SK-N-SH (cell line): Measurements from ENCODE around the gene IFIT1. TPM values are rescaled to one million over a fixed set of nuclear protein-coding genes. Genes with fewer than 3 reads are reported as not detected.

Experiments used
- CTCF ChIA-PET: fragments of 300-600, 350-600 bp; formaldehyde crosslinking; extraction: SDS; loops from one replicate; lab custom pipeline; 2021; lab: Yijun Ruan, JAX
- POLR2A ChIA-PET: fragments of 350-600 bp; sonication (Branson Sonifier 250); formaldehyde crosslinking; extraction: SDS; loops from one replicate; lab custom pipeline; 2020; ENCODE audit warnings: antibody characterized with exemption, inconsistent platforms; lab: Yijun Ruan, JAX
- DNase-seq: peaks from one replicate; pipeline ENCODE4 v3.0.0; 2012
- H2AFZ ChIP-seq: fragments of 200-600 bp; sonication (generic); 2 replicates; pipeline ENCODE4 v1.8.1; 2016; ENCODE audit warnings: antibody characterized with exemption, mild to moderate bottlenecking, low read depth
- H3F3A ChIP-seq: fragments of 200-600 bp; sonication (generic); replicated peaks from 2 replicates; pipeline ENCODE3; 2016; ENCODE audit warnings: antibody characterized with exemption, mild to moderate bottlenecking; ENCODE audit not compliant: insufficient read depth
- H3K27ac ChIP-seq, 2 experiments: fragments of 200-500 bp in 1 of 2; fragments of 200-600 bp in 1 of 2; sonication (Bioruptor generic) in 1 of 2; sonication (generic), shearing (Covaris generic) in 1 of 2; 2 replicates each; pipeline versions ENCODE4 v1.5.1 to v1.6.1; 2014 to 2016; ENCODE audit warnings: low read depth in 2 of 2, inconsistent platforms in 1 of 2, low read length in 1 of 2, mild to moderate bottlenecking in 1 of 2, mixed read lengths in 1 of 2
- H3K27me3 ChIP-seq: fragments of 200-600 bp; sonication (generic), shearing (Covaris generic); 2 replicates; pipeline ENCODE4 v1.6.1; 2016; ENCODE audit warnings: mixed run types; ENCODE audit not compliant: insufficient read depth
- H3K36me3 ChIP-seq, 2 experiments: fragments of 200-500 bp in 1 of 2; fragments of 200-600 bp in 1 of 2; sonication (Bioruptor generic) in 1 of 2; sonication (generic) in 1 of 2; replicated peaks in 1 of 2; 2 replicates each; pipeline versions ENCODE3 to v1.5.1; 2014 to 2016; ENCODE audit warnings: low read length in 1 of 2, mild to moderate bottlenecking in 1 of 2; ENCODE audit not compliant: insufficient read depth in 2 of 2, control insufficient read depth in 1 of 2
- H3K4me1 ChIP-seq, 2 experiments: fragments of 200-500 bp in 1 of 2; fragments of 200-600 bp in 1 of 2; sonication (Bioruptor generic) in 1 of 2; sonication (generic), shearing (Covaris generic) in 1 of 2; 2 replicates each; pipeline versions ENCODE4 v1.5.1 to v1.6.1; 2014 to 2016; ENCODE audit warnings: low read depth in 1 of 2, low read length in 1 of 2, mixed run types in 1 of 2; ENCODE audit not compliant: insufficient read depth in 2 of 2, control insufficient read depth in 1 of 2
- H3K4me2 ChIP-seq: fragments of 200-600 bp; sonication (generic), shearing (Covaris generic); 2 replicates; pipeline ENCODE4 v1.6.1; 2017; ENCODE audit warnings: mixed run types
- H3K4me3 ChIP-seq, 2 experiments: fragments of 200-500 bp in 1 of 2; fragments of 200-600 bp in 1 of 2; sonication (Bioruptor generic) in 1 of 2; sonication (generic), shearing (Covaris generic) in 1 of 2; 2 replicates each; pipeline versions ENCODE4 v1.5.1 to v1.8.1; 2014 to 2016; ENCODE audit warnings: low read depth in 2 of 2, inconsistent platforms in 1 of 2, low read length in 1 of 2, mild to moderate bottlenecking in 1 of 2, mixed read lengths in 1 of 2, moderate library complexity in 1 of 2
- H3K79me2 ChIP-seq: fragments of 200-600 bp; sonication (generic); 2 replicates; pipeline ENCODE4 v1.8.1; 2017; ENCODE audit warnings: mild to moderate bottlenecking; ENCODE audit not compliant: insufficient read depth
- H3K9ac ChIP-seq: fragments of 200-600 bp; sonication (generic); 2 replicates; pipeline ENCODE4 v1.6.1; 2017; ENCODE audit warnings: mixed run types
- H3K9me2 ChIP-seq: fragments of 200-600 bp; sonication (generic); 2 replicates; pipeline ENCODE4 v1.6.1; 2017; ENCODE audit warnings: mixed run types
- H3K9me3 ChIP-seq: fragments of 200-600 bp; sonication (generic); 2 replicates; pipeline ENCODE4 v1.6.1; 2017; ENCODE audit warnings: mixed run types, mild to moderate bottlenecking, moderate library complexity
- H4K20me1 ChIP-seq: fragments of 200-600 bp; sonication (generic); 2 replicates; pipeline ENCODE4 v1.6.1; 2017; ENCODE audit warnings: mild to moderate bottlenecking, mixed run types; ENCODE audit not compliant: insufficient read depth
- CHD2 ChIP-seq: fragments of 150-350 bp; IDR thresholded peaks from 2 replicates; pipeline ENCODE4 v1.6.1; 2018; ENCODE audit warnings: low read length; ENCODE audit not compliant: partially characterized antibody
- ELF1 ChIP-seq: IDR thresholded peaks from 2 replicates; pipeline ENCODE4 v1.4.0; 2012
- EP300 ChIP-seq, 2 experiments: IDR thresholded peaks; 2 replicates each; pipeline versions ENCODE4 v1.4.0 to v1.6.1; 2012; ENCODE audit warnings: borderline replicate concordance in 1 of 2, low read depth in 1 of 2, low read length in 1 of 2
- FOSL2 ChIP-seq: IDR thresholded peaks from 2 replicates; pipeline ENCODE4 v1.4.0; 2012; ENCODE audit warnings: low read depth, mild to moderate bottlenecking, moderate library complexity, borderline replicate concordance
- FOXJ3 ChIP-seq: sonication (generic); formaldehyde crosslinking; IDR thresholded peaks from 2 replicates; pipeline ENCODE4 v1.5.1; 2020; ENCODE audit warnings: mild to moderate bottlenecking, missing genetic modification reagents
- GATA2 ChIP-seq: sonication (generic); formaldehyde crosslinking; IDR thresholded peaks from 2 replicates; pipeline ENCODE4 v1.5.0; 2020; ENCODE audit warnings: mild to moderate bottlenecking, missing genetic modification reagents
- MEF2A ChIP-seq: IDR thresholded peaks from 2 replicates; pipeline ENCODE4 v1.4.0; 2012; ENCODE audit warnings: low read depth, borderline replicate concordance
- NFIC ChIP-seq: IDR thresholded peaks from 2 replicates; pipeline ENCODE4 v1.4.0; 2012; ENCODE audit warnings: borderline replicate concordance
- NRF1 ChIP-seq: IDR thresholded peaks from 2 replicates; pipeline ENCODE4 v1.6.1; 2012; ENCODE audit warnings: low read depth, mild to moderate bottlenecking, low read length
- RAD21 ChIP-seq: IDR thresholded peaks from 2 replicates; pipeline ENCODE4 v1.6.1; 2012; ENCODE audit warnings: mild to moderate bottlenecking, low read length
- RFX5 ChIP-seq: IDR thresholded peaks from 2 replicates; pipeline ENCODE4 v1.6.1; 2012; ENCODE audit warnings: mild to moderate bottlenecking, improper control_type of control experiment, low read length
- SMC3 ChIP-seq: IDR thresholded peaks from 2 replicates; pipeline ENCODE4 v1.6.1; 2012; ENCODE audit warnings: low read depth, low read length, improper control_type of control experiment
- TCF12 ChIP-seq: IDR thresholded peaks from 2 replicates; pipeline ENCODE4 v1.4.0; 2012
- TEAD4 ChIP-seq: IDR thresholded peaks from 2 replicates; pipeline ENCODE4 v1.4.0; 2012; ENCODE audit warnings: mild to moderate bottlenecking, borderline replicate concordance; ENCODE audit not compliant: insufficient read depth
- YY1 ChIP-seq: IDR thresholded peaks from 2 replicates; pipeline ENCODE4 v1.4.0; 2012; ENCODE audit warnings: low read depth, mild to moderate bottlenecking
- WGBS: methylation state at CpG from one replicate; pipeline ENCODE4 v1.1.6; 2017; ENCODE audit warnings: low lambda C conversion rate; 5-methylcytosine and 5-hydroxymethylcytosine counted together
- polyA plus RNA-seq, 3 experiments: library from polyadenylated mRNA; depleted of rRNA; stranded (reverse); fragments of >200 nt; gene quantifications; 2 replicates each; pipeline ENCODE4 v1.2.3, GENCODE V29; 2012
- TF ChIP-seq, protein P1 (sequence below): IDR thresholded peaks from 2 replicates; pipeline ENCODE4; 2012
- TF ChIP-seq, protein P2 (sequence below): fragments of 150-350 bp; IDR thresholded peaks from 2 replicates; pipeline ENCODE4 v1.6.1; 2017; ENCODE audit warnings: antibody characterized with exemption, low read length, low read depth, borderline replicate concordance
- TF ChIP-seq, protein P3 (sequence below): IDR thresholded peaks from 2 replicates; pipeline ENCODE4 v1.4.0; 2012; ENCODE audit warnings: low read depth
- TF ChIP-seq, protein P4 (sequence below): IDR thresholded peaks from 2 replicates; pipeline ENCODE4 v1.4.0; 2012; ENCODE audit warnings: low read depth, borderline replicate concordance
- TF ChIP-seq, protein P5 (sequence below): IDR thresholded peaks from 2 replicates; pipeline ENCODE4 v1.4.0; 2012; ENCODE audit warnings: low read depth, borderline replicate concordance

The IFIT1 gene
- polyA plus RNA-seq, 1 of the 3 experiments (the other 2 are of a cell fraction) = 4.4 TPM

DNA sequence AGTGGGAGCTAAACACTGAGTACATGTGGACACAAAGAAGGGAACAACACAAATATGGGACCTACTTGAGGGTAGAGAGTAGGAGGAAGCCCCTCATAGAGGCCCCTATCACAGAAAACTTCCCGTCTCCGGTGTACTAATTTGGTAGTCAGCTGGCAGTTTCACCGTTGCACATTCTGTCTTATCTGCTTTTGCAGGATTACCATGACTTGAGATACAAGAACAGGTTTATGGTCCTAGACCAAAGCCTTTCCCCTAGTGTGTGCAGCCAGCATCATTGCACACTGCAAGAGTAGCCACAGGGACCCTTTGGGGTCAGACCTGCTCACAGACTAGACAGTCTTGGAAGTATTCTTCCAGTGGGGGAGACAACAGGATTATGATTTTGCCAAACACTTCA, 20.4 kb upstream of the IFIT1 start:
- no peak overlapping the region for H3K27ac ChIP-seq
- 100% methylated on average over 3 of the region's 3 CpGs for WGBS
- DNase-seq = no peak
- H3K4me2 ChIP-seq = no peak overlapping the region
- ChIA-PET POLR2A (no interaction called here), CTCF (interaction anchor here (3.3 kb wide), 1 partner anchor 17 kb away, joined by 15 read pairs; no protein-coding TSS in a partner anchor)
- H3K36me3 ChIP-seq = no peaks in the 10 kb centered on the region
- peaks cover 4% of the 10 kb centered on the region for H3F3A ChIP-seq
- no peaks in the 10 kb centered on the region for H3K9me3 ChIP-seq
- H2AFZ ChIP-seq = no peak overlapping the region
- peaks cover 14 to 23% of the 10 kb centered on the region in 2 experiments for H3K4me1 ChIP-seq
- H3K27me3 ChIP-seq = no peaks in the 10 kb centered on the region
- TF ChIP-seq YY1 (no peak), TEAD4 (no peak), NFIC (no peak), NRF1 (no peak), EP300 (IDR thresholded peaks at IDR 0.05; ENCODE audit: borderline replicate concordance in 1 of 2, low read depth in 1 of 2, low read length in 1 of 2) (no peak), GATA2 (CRISPR knock-in tag) (no peak), RAD21 (no peak), MEF2A (no peak), FOXJ3 (CRISPR knock-in tag) (no peak)
- TF ChIP-seq, protein P1, sequence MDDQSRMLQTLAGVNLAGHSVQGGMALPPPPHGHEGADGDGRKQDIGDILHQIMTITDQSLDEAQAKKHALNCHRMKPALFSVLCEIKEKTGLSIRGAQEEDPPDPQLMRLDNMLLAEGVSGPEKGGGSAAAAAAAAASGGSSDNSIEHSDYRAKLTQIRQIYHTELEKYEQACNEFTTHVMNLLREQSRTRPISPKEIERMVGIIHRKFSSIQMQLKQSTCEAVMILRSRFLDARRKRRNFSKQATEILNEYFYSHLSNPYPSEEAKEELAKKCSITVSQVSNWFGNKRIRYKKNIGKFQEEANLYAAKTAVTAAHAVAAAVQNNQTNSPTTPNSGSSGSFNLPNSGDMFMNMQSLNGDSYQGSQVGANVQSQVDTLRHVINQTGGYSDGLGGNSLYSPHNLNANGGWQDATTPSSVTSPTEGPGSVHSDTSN = no peak
- TF ChIP-seq, protein P2, sequence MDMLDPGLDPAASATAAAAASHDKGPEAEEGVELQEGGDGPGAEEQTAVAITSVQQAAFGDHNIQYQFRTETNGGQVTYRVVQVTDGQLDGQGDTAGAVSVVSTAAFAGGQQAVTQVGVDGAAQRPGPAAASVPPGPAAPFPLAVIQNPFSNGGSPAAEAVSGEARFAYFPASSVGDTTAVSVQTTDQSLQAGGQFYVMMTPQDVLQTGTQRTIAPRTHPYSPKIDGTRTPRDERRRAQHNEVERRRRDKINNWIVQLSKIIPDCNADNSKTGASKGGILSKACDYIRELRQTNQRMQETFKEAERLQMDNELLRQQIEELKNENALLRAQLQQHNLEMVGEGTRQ = no peak
- TF ChIP-seq, protein P3, sequence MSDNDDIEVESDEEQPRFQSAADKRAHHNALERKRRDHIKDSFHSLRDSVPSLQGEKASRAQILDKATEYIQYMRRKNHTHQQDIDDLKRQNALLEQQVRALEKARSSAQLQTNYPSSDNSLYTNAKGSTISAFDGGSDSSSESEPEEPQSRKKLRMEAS = no peak
- H4K20me1 ChIP-seq = no peaks in the 10 kb centered on the region
- H3K9me2 ChIP-seq = no peaks in the 10 kb centered on the region
- no peak overlapping the region for H3K4me3 ChIP-seq
- no peaks in the 10 kb centered on the region for H3K79me2 ChIP-seq
- no peak overlapping the region for H3K9ac ChIP-seq

DNA sequence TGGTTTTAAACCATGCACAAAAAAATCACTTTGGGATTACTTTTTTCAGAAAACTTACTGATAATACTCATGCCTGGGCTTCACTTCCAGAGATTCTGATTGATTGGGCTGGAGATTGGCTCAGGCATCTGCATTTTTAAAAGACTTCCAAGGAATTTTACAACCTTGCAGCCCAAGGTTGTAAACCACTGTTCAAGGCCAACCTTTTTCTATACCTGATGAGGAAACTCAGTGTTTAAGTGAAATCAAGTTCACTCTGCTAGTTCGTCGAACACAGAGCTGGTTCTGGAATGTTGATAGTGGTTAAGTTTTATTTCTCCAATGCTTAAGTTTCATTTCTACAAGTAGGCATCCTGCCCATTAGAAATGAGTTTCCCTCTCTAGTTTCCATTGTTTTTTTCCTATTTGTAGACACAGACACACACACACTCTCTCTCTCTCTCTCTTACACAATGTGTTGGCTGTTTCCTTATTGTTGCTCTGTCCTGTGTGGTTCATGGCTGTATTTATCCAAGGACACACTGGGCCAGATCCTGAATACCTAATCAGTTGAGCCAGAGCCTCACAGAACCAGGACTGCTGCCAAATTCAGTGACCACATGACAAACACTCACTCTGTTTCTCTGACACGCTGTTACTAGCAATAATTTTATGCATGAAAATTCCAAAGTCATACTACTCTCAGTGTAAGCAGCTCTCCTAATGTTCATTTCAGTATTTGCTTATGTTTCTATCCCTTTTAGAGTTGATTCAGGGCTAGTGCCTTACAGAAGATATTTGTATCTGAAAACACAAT, 18.3 kb upstream of the IFIT1 start:
- Histone ChIP-seq H3K4me2 (peak overlapping the region; percentile 36), H3K4me1 (peaks cover 12 to 22% of the 10 kb centered on the region in 2 experiments), H3K36me3 (no peaks in the 10 kb centered on the region), H3K27ac (peak overlapping the region; percentile 57 to 92), H3K4me3 (no peak overlapping the region), H3K9me2 (no peaks in the 10 kb centered on the region), H2AFZ (peak overlapping the region; percentile 23; the same call in 1 of the 2 replicates), H4K20me1 (no peaks in the 10 kb centered on the region), H3K27me3 (no peaks in the 10 kb centered on the region), H3K9me3 (no peaks in the 10 kb centered on the region), H3K9ac (no peak overlapping the region), H3F3A (peaks cover 4% of the 10 kb centered on the region), H3K79me2 (no peaks in the 10 kb centered on the region)
- ChIA-PET POLR2A (interaction anchor here (0.9 kb wide), 1 partner anchor 90 kb away, joined by 3 read pairs; no protein-coding TSS in a partner anchor), CTCF (interaction anchor here (0.7 to 3.3 kb wide), 2 partner anchors 9 to 15 kb away, joined by 3 to 15 read pairs; no protein-coding TSS in a partner anchor)
- peak; percentile 41 for DNase-seq
- WGBS = 73% methylated on average over 3 of the region's 3 CpGs
- TF ChIP-seq YY1 (no peak), CHD2 (no peak), TEAD4 (no peak), ELF1 (no peak), RFX5 (no peak), TCF12 (0 out of 2 replicates have a peak, but pooled peaks have one; percentile 26), NFIC (peak; percentile 68), SMC3 (0 out of 2 replicates have a peak, but pooled peaks have one; percentile 6), FOSL2 (no peak)
- TF ChIP-seq, protein P1 = 0 out of 2 replicates have a peak, but pooled peaks have one; percentile 11
- TF ChIP-seq, protein P4, sequence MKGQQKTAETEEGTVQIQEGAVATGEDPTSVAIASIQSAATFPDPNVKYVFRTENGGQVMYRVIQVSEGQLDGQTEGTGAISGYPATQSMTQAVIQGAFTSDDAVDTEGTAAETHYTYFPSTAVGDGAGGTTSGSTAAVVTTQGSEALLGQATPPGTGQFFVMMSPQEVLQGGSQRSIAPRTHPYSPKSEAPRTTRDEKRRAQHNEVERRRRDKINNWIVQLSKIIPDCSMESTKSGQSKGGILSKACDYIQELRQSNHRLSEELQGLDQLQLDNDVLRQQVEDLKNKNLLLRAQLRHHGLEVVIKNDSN = peak; percentile 22; the same call in 1 of the 2 replicates
- TF ChIP-seq, protein P5, sequence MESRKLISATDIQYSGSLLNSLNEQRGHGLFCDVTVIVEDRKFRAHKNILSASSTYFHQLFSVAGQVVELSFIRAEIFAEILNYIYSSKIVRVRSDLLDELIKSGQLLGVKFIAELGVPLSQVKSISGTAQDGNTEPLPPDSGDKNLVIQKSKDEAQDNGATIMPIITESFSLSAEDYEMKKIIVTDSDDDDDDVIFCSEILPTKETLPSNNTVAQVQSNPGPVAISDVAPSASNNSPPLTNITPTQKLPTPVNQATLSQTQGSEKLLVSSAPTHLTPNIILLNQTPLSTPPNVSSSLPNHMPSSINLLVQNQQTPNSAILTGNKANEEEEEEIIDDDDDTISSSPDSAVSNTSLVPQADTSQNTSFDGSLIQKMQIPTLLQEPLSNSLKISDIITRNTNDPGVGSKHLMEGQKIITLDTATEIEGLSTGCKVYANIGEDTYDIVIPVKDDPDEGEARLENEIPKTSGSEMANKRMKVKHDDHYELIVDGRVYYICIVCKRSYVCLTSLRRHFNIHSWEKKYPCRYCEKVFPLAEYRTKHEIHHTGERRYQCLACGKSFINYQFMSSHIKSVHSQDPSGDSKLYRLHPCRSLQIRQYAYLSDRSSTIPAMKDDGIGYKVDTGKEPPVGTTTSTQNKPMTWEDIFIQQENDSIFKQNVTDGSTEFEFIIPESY = no peak
